AG09309 (cell line): Measurements from ENCODE around the gene ZNF79.
A peak's percentile ranks its signal among the peaks of the same experiment; 100 is the strongest.

Experiments used
- DNase-seq: peaks from one replicate; pipeline ENCODE4 v3.0.0-alpha.2; 2010; ENCODE audit warnings: low read depth
- H3K4me3 ChIP-seq: 2 replicates; pipeline ENCODE4 v1.5.1; 2011; ENCODE audit warnings: mild to moderate bottlenecking, low read depth, low read length, moderate library complexity; ENCODE audit not compliant: control insufficient read depth
- CTCF ChIP-seq: IDR thresholded peaks from 2 replicates; pipeline ENCODE4 v1.5.1; 2011; ENCODE audit warnings: mild to moderate bottlenecking, low read depth, low read length, inconsistent platforms; ENCODE audit not compliant: insufficient read depth, control insufficient read depth; ENCODE audit errors: missing control alignments

ZNF79 gene

GRCh38 chr9:127417131-127418036 lies 6.8 kb upstream of the ZNF79 start:
- DNase-seq = peak; percentile 57
- no peak for TF ChIP-seq CTCF
- no peak overlapping the region for H3K4me3 ChIP-seq

- DNase-seq = no peak
- no peak for TF ChIP-seq CTCF
- no peak overlapping the region for H3K4me3 ChIP-seq
Measured at GRCh38 chr9:127418037-127418471, 6.1 kb upstream of the ZNF79 start.

- no peak for DNase-seq
- TF ChIP-seq CTCF = no peak
- no peak overlapping the region for H3K4me3 ChIP-seq
Measured at GRCh38 chr9:127419348-127419747, 4.8 kb upstream of the ZNF79 start.

- no peak for TF ChIP-seq CTCF
- no peak overlapping the region for H3K4me3 ChIP-seq
- DNase-seq = no peak
Measured at GRCh38 chr9:127421057-127421456, 3.1 kb upstream of the ZNF79 start.

- H3K4me3 ChIP-seq = no peak overlapping the region
- TF ChIP-seq CTCF = no peak
- DNase-seq = no peak
Measured at GRCh38 chr9:127422133-127422782, 1.9 kb upstream of the ZNF79 start.

- DNase-seq = no peak
- no peak for TF ChIP-seq CTCF
- peak overlapping the region; percentile 96 for H3K4me3 ChIP-seq
Measured at GRCh38 chr9:127422787-127423186, 1.4 kb upstream of the ZNF79 start.
